ENCODE data around the gene CST9.

The CST9 gene

GRCh38 chr20:23652926-23653325, 47.2 kb upstream of the CST9 start:
- Histone ChIP-seq H3K27me3 (ENCODE audit: low read depth, low read length) (peaks cover 19% of the 10 kb centered on the region; the same call in 1 of the 2 replicates), H3K9ac (ENCODE audit: low read length) (no peak overlapping the region), H3K79me2 (ENCODE audit: low read length) (no peaks in the 10 kb centered on the region), H3K9me3 (ENCODE audit: insufficient read depth, low read length) (no peaks in the 10 kb centered on the region), H2AFZ (ENCODE audit: low read depth, low read length) (no peak overlapping the region), H3K36me3 (replicated peaks; ENCODE audit: low read depth, low read length) (no peaks in the 10 kb centered on the region), H3K4me3 (ENCODE audit: low read length) (no peak overlapping the region), H3K4me2 (ENCODE audit: low read length) (no peak overlapping the region), H3K27ac (ENCODE audit: low read length) (no peak overlapping the region), H4K20me1 (ENCODE audit: insufficient read depth, low read length) (0 out of 2 replicates have a peak, but pooled peaks cover 5% of the 10 kb centered on the region), H3K4me1 (ENCODE audit: low read length) (peaks cover 21% of the 10 kb centered on the region)
- TF ChIP-seq EZH2phosphoT487 (IDR thresholded peaks at IDR 0.05; ENCODE audit: low read depth), result no peak
- TF ChIP-seq CTCF (IDR thresholded peaks at IDR 0.05; ENCODE audit: low read depth, low read length), result no peak

- TF ChIP-seq EZH2phosphoT487 (IDR thresholded peaks at IDR 0.05; ENCODE audit: low read depth) (no peak), CTCF (IDR thresholded peaks at IDR 0.05; ENCODE audit: low read depth, low read length) (no peak)
- no peak overlapping the region for H3K4me2 ChIP-seq (ENCODE audit: low read length)
Measured at GRCh38 chr20:23652371-23652770, 46.7 kb upstream of the CST9 start.

GRCh38 chr20:23651117-23651516, 45.4 kb upstream of the CST9 start:
- no peak for TF ChIP-seq EZH2phosphoT487 (IDR thresholded peaks at IDR 0.05; ENCODE audit: low read depth)
- no peak for TF ChIP-seq CTCF (IDR thresholded peaks at IDR 0.05; ENCODE audit: low read depth, low read length)
- H3K4me2 ChIP-seq (ENCODE audit: low read length), result no peak overlapping the region
- no peak overlapping the region for H3K9ac ChIP-seq (ENCODE audit: low read length)
- H4K20me1 ChIP-seq (ENCODE audit: insufficient read depth, low read length), result 0 out of 2 replicates have a peak, but pooled peaks cover 5% of the 10 kb centered on the region
- H3K9me3 ChIP-seq (ENCODE audit: insufficient read depth, low read length), result no peaks in the 10 kb centered on the region
- H3K79me2 ChIP-seq (ENCODE audit: low read length), result no peaks in the 10 kb centered on the region
- H3K4me3 ChIP-seq (ENCODE audit: low read length), result no peak overlapping the region
- peaks cover 23% of the 10 kb centered on the region for H3K4me1 ChIP-seq (ENCODE audit: low read length)
- no peak overlapping the region for H3K27ac ChIP-seq (ENCODE audit: low read length)
- H3K36me3 ChIP-seq (replicated peaks; ENCODE audit: low read depth, low read length), result no peaks in the 10 kb centered on the region
- no peak overlapping the region for H2AFZ ChIP-seq (ENCODE audit: low read depth, low read length)
- H3K27me3 ChIP-seq (ENCODE audit: low read depth, low read length), result peaks cover 11% of the 10 kb centered on the region; the same call in 1 of the 2 replicates

More at GRCh38 chr20:23652371-23652770, 46.7 kb upstream of the CST9 start:
- no peaks in the 10 kb centered on the region for H3K36me3 ChIP-seq (replicated peaks; ENCODE audit: low read depth, low read length)
- H3K9ac ChIP-seq (ENCODE audit: low read length), result no peak overlapping the region
- no peaks in the 10 kb centered on the region for H3K79me2 ChIP-seq (ENCODE audit: low read length)
- peaks cover 19% of the 10 kb centered on the region; the same call in 1 of the 2 replicates for H3K27me3 ChIP-seq (ENCODE audit: low read depth, low read length)
- H2AFZ ChIP-seq (ENCODE audit: low read depth, low read length), result no peak overlapping the region
- H3K9me3 ChIP-seq (ENCODE audit: insufficient read depth, low read length), result no peaks in the 10 kb centered on the region
- 0 out of 2 replicates have a peak, but pooled peaks cover 5% of the 10 kb centered on the region for H4K20me1 ChIP-seq (ENCODE audit: insufficient read depth, low read length)
- H3K27ac ChIP-seq (ENCODE audit: low read length), result no peak overlapping the region
- peaks cover 21% of the 10 kb centered on the region for H3K4me1 ChIP-seq (ENCODE audit: low read length)
- H3K4me3 ChIP-seq (ENCODE audit: low read length), result no peak overlapping the region

- Histone ChIP-seq H3K27ac (ENCODE audit: low read length) (no peak overlapping the region), H4K20me1 (ENCODE audit: insufficient read depth, low read length) (0 out of 2 replicates have a peak, but pooled peaks cover 5% of the 10 kb centered on the region), H2AFZ (ENCODE audit: low read depth, low read length) (no peak overlapping the region), H3K27me3 (ENCODE audit: low read depth, low read length) (peaks cover 11% of the 10 kb centered on the region; the same call in 1 of the 2 replicates), H3K4me3 (ENCODE audit: low read length) (no peak overlapping the region), H3K9me3 (ENCODE audit: insufficient read depth, low read length) (no peaks in the 10 kb centered on the region), H3K4me2 (ENCODE audit: low read length) (no peak overlapping the region), H3K9ac (ENCODE audit: low read length) (no peak overlapping the region), H3K4me1 (ENCODE audit: low read length) (peaks cover 23% of the 10 kb centered on the region), H3K79me2 (ENCODE audit: low read length) (no peaks in the 10 kb centered on the region), H3K36me3 (replicated peaks; ENCODE audit: low read depth, low read length) (no peaks in the 10 kb centered on the region)
- TF ChIP-seq CTCF (IDR thresholded peaks at IDR 0.05; ENCODE audit: low read depth, low read length) (no peak), EZH2phosphoT487 (IDR thresholded peaks at IDR 0.05; ENCODE audit: low read depth) (no peak)
Measured at GRCh38 chr20:23649830-23650417, 44.2 kb upstream of the CST9 start.
